Cardiac fibroblast (primary cell): Measurements from ENCODE around the gene PHACTR3.

Source experiments
- DNase-seq, 2 donors: peaks; one replicate each; pipeline versions ENCODE4 v3.0.0 to v3.0.0-alpha.2; 2010; ENCODE audit warnings: low read depth in 2 of 2
- H3K4me3 ChIP-seq, 2 donors: replicated peaks in 1 of 2; 1 replicate in 1 of 2; 2 replicates in 1 of 2; pipeline ENCODE4 v1.5.1; 2011; ENCODE audit warnings: low read depth in 2 of 2, low read length in 2 of 2, mild to moderate bottlenecking in 2 of 2, moderate library complexity in 1 of 2
- CTCF ChIP-seq: IDR thresholded peaks from one replicate; pipeline ENCODE4 v1.5.1; 2011; ENCODE audit warnings: low read depth, mild to moderate bottlenecking, low read length, inconsistent platforms

PHACTR3 gene

GRCh38 chr20:59682603-59683002 is 78.3 kb downstream of the PHACTR3 start:
- no peak for DNase-seq
- H3K4me3 ChIP-seq: no peak overlapping the region
- no peak for TF ChIP-seq CTCF

GRCh38 chr20:59683181-59683580 is 78.8 kb downstream of the PHACTR3 start:
- no peak overlapping the region for H3K4me3 ChIP-seq
- no peak for TF ChIP-seq CTCF
- no peak for DNase-seq

GRCh38 chr20:59684685-59685242 is 80.4 kb downstream of the PHACTR3 start:
- no peak overlapping the region for H3K4me3 ChIP-seq
- no peak for TF ChIP-seq CTCF
- no peak for DNase-seq

GRCh38 chr20:59686404-59687346 is 82.3 kb downstream of the PHACTR3 start:
- TF ChIP-seq CTCF: no peak
- DNase-seq: no peak

GRCh38 chr20:59688356-59688755 is 84.0 kb downstream of the PHACTR3 start:
- DNase-seq: no peak
- no peak overlapping the region for H3K4me3 ChIP-seq
- TF ChIP-seq CTCF: no peak

More at GRCh38 chr20:59686404-59687346, 82.3 kb downstream of the PHACTR3 start:
- H3K4me3 ChIP-seq: no peak overlapping the region

- TF ChIP-seq CTCF: no peak
- no peak overlapping the region for H3K4me3 ChIP-seq
- no peak for DNase-seq
These were observed 84.7 kb downstream of the PHACTR3 start for GRCh38 chr20:59688999-59689398.
